ENCODE measurements around the gene MEF2D. TPM values are rescaled to one million over a fixed set of nuclear protein-coding genes. Genes with fewer than 3 reads are reported as not detected.

The MEF2D gene
- polyA plus RNA-seq, 1 donor, result 25.0 TPM

GRCh38 chr1:156509424-156510034 lies 9.0 kb upstream of the MEF2D start:
- Histone ChIP-seq H3K27me3 (ENCODE audit: control insufficient read depth, insufficient read depth, low read length) (no peaks in the 10 kb centered on the region), H3K36me3 (ENCODE audit: control insufficient read depth, insufficient read depth, low read length) (no peaks in the 10 kb centered on the region), H3K27ac (ENCODE audit: low read length) (no peak overlapping the region), H3K4me1 (ENCODE audit: control insufficient read depth, insufficient read depth, low read length) (peaks cover 10% of the 10 kb centered on the region), H3K4me3 (ENCODE audit: low read length) (no peak overlapping the region), H3K9me3 (ENCODE audit: control insufficient read depth, low read depth, low read length) (no peaks in the 10 kb centered on the region)
- no CpG with 5 or more reads among the region's 9 CpGs for WGBS (ENCODE audit: insufficient coverage, low lambda C conversion rate)
- DNase-seq, result no peak

DNA sequence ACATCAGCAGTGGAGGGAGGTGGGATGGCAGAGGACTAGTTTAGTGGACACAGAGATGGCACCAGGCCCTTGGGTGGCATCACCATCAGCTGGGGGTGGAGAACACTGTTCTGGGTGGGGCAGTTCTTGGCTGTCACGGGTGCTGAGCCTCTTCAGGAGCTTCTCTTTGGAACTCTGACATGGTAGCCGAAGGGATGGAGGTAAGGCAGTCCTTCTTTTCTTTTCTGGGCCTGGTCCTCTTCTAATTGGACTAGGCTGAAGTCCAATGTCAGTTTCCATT lies 8.3 kb upstream of the MEF2D start:
- Histone ChIP-seq H3K4me1 (ENCODE audit: control insufficient read depth, insufficient read depth, low read length) (peaks cover 16% of the 10 kb centered on the region), H3K9me3 (ENCODE audit: control insufficient read depth, low read depth, low read length) (no peaks in the 10 kb centered on the region), H3K27ac (ENCODE audit: low read length) (no peak overlapping the region), H3K27me3 (ENCODE audit: control insufficient read depth, insufficient read depth, low read length) (no peaks in the 10 kb centered on the region), H3K4me3 (ENCODE audit: low read length) (no peak overlapping the region), H3K36me3 (ENCODE audit: control insufficient read depth, insufficient read depth, low read length) (no peaks in the 10 kb centered on the region)
- no peak for DNase-seq
- WGBS (ENCODE audit: insufficient coverage, low lambda C conversion rate), result no CpG with 5 or more reads among the region's 2 CpGs

DNA sequence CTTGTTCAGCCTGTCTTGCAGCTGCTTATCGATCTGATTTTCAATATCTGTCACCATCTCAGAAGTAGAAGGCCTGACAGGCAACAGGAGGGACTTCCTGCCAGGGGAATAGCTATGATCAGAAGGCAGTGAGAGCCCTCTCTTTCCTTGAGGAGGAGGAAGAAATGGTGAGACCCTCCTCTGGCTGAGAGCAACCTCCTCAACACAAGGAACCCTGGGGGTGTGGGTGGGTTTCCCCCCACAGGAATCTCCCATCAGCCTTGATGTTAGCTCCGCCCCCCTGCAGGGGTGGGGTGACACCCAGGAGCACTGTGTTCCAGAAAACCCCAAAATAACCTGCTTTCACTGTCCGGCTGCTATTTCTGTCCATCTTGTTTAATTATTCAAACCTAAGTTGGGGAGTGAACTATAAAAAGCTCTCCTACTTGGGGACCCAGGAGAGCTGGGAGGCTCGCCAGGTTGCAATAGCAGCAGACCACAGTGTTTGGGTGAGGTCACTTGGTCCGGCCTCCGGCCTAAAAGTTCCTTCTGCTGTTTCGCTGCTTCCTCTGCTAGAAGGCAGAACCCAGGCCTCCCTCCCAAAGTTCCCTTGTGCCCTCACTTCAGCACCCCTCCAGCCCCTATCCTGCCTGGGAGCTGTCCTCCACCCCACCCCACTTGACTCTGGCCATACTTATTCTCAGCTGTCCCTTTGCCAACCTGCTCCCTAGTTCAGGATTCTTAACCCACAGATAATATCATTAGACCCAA lies 7.8 kb upstream of the MEF2D start:
- peak in 1 of 2 donors; percentile 29 for DNase-seq
- H3K27ac ChIP-seq (ENCODE audit: low read length), result no peak overlapping the region

GRCh38 chr1:156506450-156506849 lies 5.9 kb upstream of the MEF2D start:
- no peaks in the 10 kb centered on the region for H3K9me3 ChIP-seq (ENCODE audit: control insufficient read depth, low read depth, low read length)
- no peak overlapping the region for H3K27ac ChIP-seq (ENCODE audit: low read length)
- no CpG with 5 or more reads among the region's 2 CpGs for WGBS (ENCODE audit: insufficient coverage, low lambda C conversion rate)
- DNase-seq, result no peak
- no peaks in the 10 kb centered on the region for H3K36me3 ChIP-seq (ENCODE audit: control insufficient read depth, insufficient read depth, low read length)
- H3K27me3 ChIP-seq (ENCODE audit: control insufficient read depth, insufficient read depth, low read length), result no peaks in the 10 kb centered on the region
- peaks cover 41% of the 10 kb centered on the region for H3K4me1 ChIP-seq (ENCODE audit: control insufficient read depth, insufficient read depth, low read length)
- H3K4me3 ChIP-seq (ENCODE audit: low read length), result no peak overlapping the region

More for the DNA sequence above, 7.8 kb upstream of the MEF2D start:
- H3K4me1 ChIP-seq (ENCODE audit: control insufficient read depth, insufficient read depth, low read length), result peaks cover 22% of the 10 kb centered on the region
- H3K4me3 ChIP-seq (ENCODE audit: low read length), result no peak overlapping the region
- no CpG with 5 or more reads among the region's 7 CpGs for WGBS (ENCODE audit: insufficient coverage, low lambda C conversion rate)
- no peaks in the 10 kb centered on the region for H3K27me3 ChIP-seq (ENCODE audit: control insufficient read depth, insufficient read depth, low read length)
- no peaks in the 10 kb centered on the region for H3K36me3 ChIP-seq (ENCODE audit: control insufficient read depth, insufficient read depth, low read length)
- H3K9me3 ChIP-seq (ENCODE audit: control insufficient read depth, low read depth, low read length), result no peaks in the 10 kb centered on the region

DNA sequence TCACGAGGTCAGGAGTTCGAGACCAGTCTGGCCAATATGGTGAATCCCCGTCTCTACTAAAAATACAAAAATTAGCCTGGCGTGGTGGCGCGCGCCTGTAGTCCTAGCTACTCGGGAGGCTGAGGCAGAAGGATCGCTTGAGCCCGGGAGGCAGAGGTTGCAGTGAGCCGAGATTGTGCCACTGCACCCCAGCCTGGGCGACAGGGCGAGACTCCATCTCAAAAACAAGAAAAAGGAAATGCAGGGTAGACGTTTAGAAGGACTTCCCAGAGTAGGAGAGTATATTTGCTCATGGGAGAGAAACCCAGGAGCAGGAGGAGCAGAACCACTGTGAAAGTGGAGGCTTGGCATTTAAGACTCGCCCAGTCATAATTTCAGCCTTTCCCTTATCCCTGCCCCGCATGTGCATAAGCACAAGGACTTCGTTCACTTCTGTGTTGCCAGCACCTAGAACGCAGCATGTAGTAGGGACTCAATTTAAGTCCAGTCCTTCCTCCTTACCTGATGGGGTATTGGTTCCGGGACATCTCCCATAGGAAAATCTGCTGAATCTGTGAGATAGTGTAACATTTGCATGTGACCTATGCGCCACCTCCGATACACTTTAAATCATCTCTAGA lies 5.2 kb upstream of the MEF2D start:
- no peaks in the 10 kb centered on the region for H3K27me3 ChIP-seq (ENCODE audit: control insufficient read depth, insufficient read depth, low read length)
- DNase-seq, result no peak
- no peaks in the 10 kb centered on the region for H3K9me3 ChIP-seq (ENCODE audit: control insufficient read depth, low read depth, low read length)
- H3K27ac ChIP-seq (ENCODE audit: low read length), result peak overlapping the region; percentile 88
- peaks cover 41% of the 10 kb centered on the region for H3K4me1 ChIP-seq (ENCODE audit: control insufficient read depth, insufficient read depth, low read length)
- no CpG with 5 or more reads among the region's 21 CpGs for WGBS (ENCODE audit: insufficient coverage, low lambda C conversion rate)
- H3K36me3 ChIP-seq (ENCODE audit: control insufficient read depth, insufficient read depth, low read length), result no peaks in the 10 kb centered on the region
- peak overlapping the region; percentile 14 for H3K4me3 ChIP-seq (ENCODE audit: low read length)

DNA sequence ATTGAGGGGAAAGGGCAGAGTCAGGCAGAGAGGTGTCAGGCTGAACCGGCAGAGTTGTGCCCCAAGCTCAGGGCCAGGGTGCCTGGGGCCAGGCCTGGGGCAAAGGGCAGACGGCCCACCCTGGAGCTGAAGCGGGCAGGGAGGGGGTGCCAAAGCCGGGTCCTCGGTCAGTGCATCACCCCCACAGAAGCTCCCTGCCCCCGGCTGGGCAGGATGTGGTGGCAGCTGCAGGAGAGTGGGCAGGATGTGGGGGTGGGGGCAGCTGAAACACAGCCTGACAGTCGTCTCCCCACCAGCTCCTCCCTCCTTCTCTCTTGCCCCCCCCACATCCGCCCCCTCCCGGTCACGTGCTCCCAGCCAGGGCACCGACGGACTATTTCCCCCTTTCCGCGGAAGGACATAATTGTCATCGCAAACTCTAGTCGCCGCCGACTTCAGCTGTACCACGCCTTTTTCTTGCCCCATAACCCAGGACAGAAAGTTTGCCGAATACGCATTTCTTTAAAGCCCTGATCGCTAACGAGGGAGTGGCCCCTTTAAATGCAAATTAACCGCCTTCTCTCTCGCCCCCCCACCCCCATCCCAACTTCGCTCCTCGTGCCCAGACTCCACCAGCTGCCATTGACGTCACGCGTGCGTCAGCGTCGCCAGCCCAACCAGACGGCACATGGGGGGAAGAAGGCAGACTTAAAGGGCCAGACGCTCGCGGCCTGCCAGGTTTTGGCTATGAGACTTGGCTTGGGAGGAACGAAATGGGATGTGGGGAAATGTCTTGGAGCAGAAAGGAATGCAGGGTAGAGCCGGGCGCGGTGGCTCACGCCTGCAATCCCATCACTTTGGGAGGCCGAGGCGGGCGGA lies 4.5 kb upstream of the MEF2D start:
- DNase-seq, result peak; percentile 99 to 100
- Histone ChIP-seq H3K36me3 (ENCODE audit: control insufficient read depth, insufficient read depth, low read length) (no peaks in the 10 kb centered on the region), H3K27ac (ENCODE audit: low read length) (peak overlapping the region; percentile 88), H3K4me3 (ENCODE audit: low read length) (peak overlapping the region; percentile 14), H3K27me3 (ENCODE audit: control insufficient read depth, insufficient read depth, low read length) (no peaks in the 10 kb centered on the region), H3K9me3 (ENCODE audit: control insufficient read depth, low read depth, low read length) (no peaks in the 10 kb centered on the region), H3K4me1 (ENCODE audit: control insufficient read depth, insufficient read depth, low read length) (peaks cover 41% of the 10 kb centered on the region)
- no CpG with 5 or more reads among the region's 45 CpGs for WGBS (ENCODE audit: insufficient coverage, low lambda C conversion rate)

- H3K4me3 ChIP-seq (ENCODE audit: low read length), result peak overlapping the region; percentile 14
- no peaks in the 10 kb centered on the region for H3K27me3 ChIP-seq (ENCODE audit: control insufficient read depth, insufficient read depth, low read length)
- peak; percentile 56 to 76 for DNase-seq
- peaks cover 41% of the 10 kb centered on the region for H3K4me1 ChIP-seq (ENCODE audit: control insufficient read depth, insufficient read depth, low read length)
- WGBS (ENCODE audit: insufficient coverage, low lambda C conversion rate), result no CpG with 5 or more reads among the region's 5 CpGs
- peak overlapping the region; percentile 88 for H3K27ac ChIP-seq (ENCODE audit: low read length)
- H3K9me3 ChIP-seq (ENCODE audit: control insufficient read depth, low read depth, low read length), result no peaks in the 10 kb centered on the region
- no peaks in the 10 kb centered on the region for H3K36me3 ChIP-seq (ENCODE audit: control insufficient read depth, insufficient read depth, low read length)
These were observed 3.9 kb upstream of the MEF2D start for GRCh38 chr1:156504438-156504813.

DNA sequence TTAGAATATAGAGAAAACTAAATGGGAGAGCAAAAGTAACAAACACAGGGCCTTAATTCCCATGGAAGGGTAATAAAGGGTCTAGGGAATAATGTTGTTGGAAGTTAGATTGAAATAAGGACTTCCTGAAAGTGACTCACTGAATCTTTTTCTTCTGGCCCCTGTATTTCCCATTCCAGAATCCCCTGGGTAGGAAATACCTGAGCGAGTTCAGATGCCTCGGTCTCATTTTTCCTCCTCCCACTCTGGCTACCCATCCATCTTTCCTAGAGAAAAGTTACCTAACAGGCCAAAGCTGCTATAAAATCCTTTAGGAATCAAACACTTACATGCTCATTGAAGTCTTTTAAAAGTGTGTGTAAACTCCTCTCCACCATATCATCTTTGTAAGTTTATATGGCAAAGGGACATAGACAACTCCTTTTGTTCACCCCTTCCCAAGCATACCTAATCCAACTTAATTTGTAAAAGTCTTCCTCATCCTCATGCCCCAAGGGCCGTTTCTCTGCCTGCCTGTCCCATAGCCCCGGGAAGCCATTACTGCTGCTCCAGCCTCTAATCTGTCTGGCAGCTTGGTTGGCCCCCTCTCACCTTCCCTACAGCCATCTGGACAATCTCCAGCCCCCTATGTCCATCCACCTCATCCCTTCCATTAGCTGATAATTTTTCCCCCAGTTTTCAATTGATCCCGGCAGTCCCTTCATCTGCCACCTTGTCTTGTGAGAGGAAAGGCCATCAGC lies 3.3 kb upstream of the MEF2D start:
- H3K4me1 ChIP-seq (ENCODE audit: control insufficient read depth, insufficient read depth, low read length), result peaks cover 45% of the 10 kb centered on the region
- no CpG with 5 or more reads among the region's 5 CpGs for WGBS (ENCODE audit: insufficient coverage, low lambda C conversion rate)
- peak overlapping the region; percentile 88 for H3K27ac ChIP-seq (ENCODE audit: low read length)
- no peaks in the 10 kb centered on the region for H3K27me3 ChIP-seq (ENCODE audit: control insufficient read depth, insufficient read depth, low read length)
- no peak overlapping the region for H3K4me3 ChIP-seq (ENCODE audit: low read length)
- DNase-seq, result no peak
- no peaks in the 10 kb centered on the region for H3K9me3 ChIP-seq (ENCODE audit: control insufficient read depth, low read depth, low read length)
- no peaks in the 10 kb centered on the region for H3K36me3 ChIP-seq (ENCODE audit: control insufficient read depth, insufficient read depth, low read length)

DNA sequence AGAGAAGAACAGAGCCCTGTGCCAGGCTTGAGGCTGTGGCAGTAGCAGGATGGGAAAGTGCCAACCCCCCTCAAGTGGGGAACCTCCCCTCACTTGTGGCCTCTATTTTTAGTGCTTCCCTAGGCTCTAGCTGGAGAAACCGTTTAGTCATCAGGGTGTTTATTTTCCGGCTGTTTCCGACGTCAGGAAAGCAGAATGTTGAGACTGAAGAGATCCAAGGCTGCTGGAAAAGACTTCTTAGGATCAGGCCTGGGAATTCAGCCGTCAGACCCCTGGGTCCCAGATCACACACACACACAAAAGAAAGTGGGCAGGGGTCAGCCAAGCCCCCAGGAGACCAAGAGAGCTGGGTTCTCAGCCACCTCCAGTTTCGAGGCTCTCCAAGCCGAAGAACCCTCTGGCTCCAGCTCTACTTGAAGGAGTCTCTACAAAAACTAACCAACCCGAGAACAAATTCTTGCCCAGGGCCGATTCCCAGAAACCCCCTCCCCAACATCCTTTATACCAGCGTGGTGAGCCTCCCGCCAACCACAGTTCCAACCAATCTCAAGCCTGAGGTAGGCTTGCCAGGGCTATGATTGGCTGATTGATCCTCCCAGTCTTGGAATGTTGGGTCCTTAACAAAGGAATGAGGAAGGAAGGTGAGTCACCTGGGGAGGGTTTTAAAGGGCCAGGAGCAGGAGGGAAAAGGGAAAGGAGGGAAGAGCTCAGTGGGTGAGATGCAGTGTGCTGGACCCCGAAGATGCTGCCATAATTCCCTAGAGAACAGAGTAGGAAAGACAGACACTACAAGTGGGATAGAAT lies 2.5 kb upstream of the MEF2D start:
- Histone ChIP-seq H3K4me1 (ENCODE audit: control insufficient read depth, insufficient read depth, low read length) (peaks cover 52% of the 10 kb centered on the region), H3K27me3 (ENCODE audit: control insufficient read depth, insufficient read depth, low read length) (no peaks in the 10 kb centered on the region), H3K36me3 (ENCODE audit: control insufficient read depth, insufficient read depth, low read length) (no peaks in the 10 kb centered on the region), H3K27ac (ENCODE audit: low read length) (peak overlapping the region; percentile 88), H3K9me3 (ENCODE audit: control insufficient read depth, low read depth, low read length) (no peaks in the 10 kb centered on the region), H3K4me3 (ENCODE audit: low read length) (no peak overlapping the region)
- WGBS (ENCODE audit: insufficient coverage, low lambda C conversion rate), result 50% methylated on average over 1 of the region's 12 CpGs
- DNase-seq, result peak; percentile 85 to 91
